Measurements from ENCODE around the gene TNFRSF6B.

The TNFRSF6B gene

GRCh38 chr20:63698739-63699465 lies 2.5 kb downstream of the TNFRSF6B start:
- no peak for DNase-seq

- no peak for DNase-seq
These were observed 3.2 kb downstream of the TNFRSF6B start for GRCh38 chr20:63699466-63700198.

- no peak for DNase-seq
These were observed 4.0 kb downstream of the TNFRSF6B start for GRCh38 chr20:63700199-63701050.

DNA sequence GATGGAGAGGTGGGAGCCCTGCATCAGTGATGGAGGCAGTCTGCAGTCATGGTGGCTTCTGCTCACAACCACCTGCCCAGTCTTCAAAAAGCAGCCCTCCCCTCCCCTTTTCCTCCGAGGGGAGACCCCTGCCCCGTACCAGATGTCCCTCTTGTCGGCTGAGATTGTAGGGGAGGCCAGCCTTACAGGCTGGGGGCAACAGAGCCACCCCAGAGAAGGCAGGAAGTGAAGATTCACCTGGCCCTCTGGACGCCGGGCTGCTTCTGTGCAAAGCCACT lies 4.5 kb downstream of the TNFRSF6B start:
- DNase-seq: no peak

DNA sequence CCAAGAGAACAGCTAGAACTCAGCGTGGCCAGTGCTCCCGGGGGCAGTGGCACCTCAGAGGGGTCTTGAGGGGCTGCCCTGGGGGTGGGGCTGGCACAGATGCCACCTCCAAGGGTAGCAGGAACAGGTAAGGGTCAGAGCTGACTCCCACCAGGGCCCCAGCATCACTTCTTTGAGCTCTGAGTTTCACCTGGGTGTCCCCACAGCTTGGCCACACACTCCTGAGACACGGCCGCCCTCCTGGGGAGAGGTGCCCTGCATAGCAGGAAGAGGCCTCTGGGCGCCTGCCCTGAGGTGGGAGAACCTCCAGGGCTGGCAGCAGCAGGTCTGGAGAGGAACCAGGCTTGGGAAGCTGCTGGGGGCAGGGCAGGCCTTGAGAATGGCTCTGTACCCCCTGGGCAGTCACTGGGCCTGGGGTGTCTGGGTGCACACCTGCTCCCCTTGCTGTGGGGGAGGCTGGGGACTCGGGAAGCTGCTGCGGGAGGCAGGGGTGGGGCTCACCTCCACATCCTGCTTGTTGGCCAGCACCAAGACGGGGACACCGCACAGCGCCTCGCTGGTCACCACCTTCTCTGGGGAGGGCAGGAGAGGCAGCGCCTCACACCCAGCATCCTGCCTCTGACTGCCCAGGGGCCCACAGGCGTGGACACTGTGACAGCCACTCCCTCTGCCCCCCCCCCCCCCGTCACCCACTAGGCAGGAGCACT lies 5.0 kb downstream of the TNFRSF6B start:
- no peak for DNase-seq

DNA sequence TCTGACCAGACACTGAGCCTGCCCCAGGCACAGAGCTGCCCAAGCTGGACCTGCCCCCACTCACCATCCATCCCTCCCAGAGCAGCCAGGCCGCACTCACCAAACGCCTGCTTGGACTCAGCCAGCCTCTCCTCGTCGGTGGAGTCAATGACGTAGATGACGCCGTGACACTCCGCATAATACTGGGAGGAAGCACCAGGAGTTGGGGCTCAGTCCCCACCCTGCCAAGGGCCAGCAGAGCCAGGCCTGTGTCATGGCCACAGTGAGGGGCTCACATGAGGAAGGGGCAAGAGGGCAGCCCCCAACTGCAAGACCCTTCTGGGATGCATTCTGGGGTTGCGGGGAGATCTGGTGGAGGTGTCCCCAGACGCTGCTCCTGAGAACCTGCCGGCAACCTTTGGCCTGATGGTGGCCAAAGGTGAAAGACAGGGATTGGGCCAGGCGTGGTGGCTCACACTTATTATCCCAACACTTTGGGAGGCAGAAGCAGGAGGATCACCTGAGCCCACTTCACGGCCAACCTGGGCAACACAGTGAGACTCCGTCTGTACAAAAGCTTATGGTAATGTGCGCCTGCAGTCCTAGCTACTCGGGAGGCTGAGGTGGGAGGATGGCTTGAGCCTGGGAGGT lies 5.7 kb downstream of the TNFRSF6B start:
- DNase-seq: no peak

GRCh38 chr20:63702751-63703470 lies 6.5 kb downstream of the TNFRSF6B start:
- DNase-seq: no peak

- DNase-seq: no peak
These were observed 7.1 kb downstream of the TNFRSF6B start for GRCh38 chr20:63703471-63703975.

GRCh38 chr20:63703976-63704748 lies 7.7 kb downstream of the TNFRSF6B start:
- no peak for DNase-seq

DNA sequence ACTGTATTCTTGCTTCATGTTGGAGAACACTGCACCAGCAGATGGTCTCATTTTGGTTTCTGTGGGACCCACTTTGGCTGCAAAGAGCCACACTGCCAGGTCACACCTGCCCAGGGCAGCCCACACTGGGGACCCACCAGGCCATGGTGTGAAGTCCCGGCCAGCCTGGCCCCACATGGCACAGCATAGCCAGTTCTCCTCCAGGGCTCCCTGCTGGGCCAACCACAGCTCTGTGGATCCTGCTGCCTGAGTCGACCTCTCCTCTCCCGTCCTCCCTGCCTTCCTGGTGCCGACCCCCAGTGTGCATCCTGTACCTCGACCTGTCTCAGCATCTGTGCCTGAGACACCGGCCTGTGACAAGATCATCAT lies 8.3 kb downstream of the TNFRSF6B start:
- no peak for DNase-seq

DNA sequence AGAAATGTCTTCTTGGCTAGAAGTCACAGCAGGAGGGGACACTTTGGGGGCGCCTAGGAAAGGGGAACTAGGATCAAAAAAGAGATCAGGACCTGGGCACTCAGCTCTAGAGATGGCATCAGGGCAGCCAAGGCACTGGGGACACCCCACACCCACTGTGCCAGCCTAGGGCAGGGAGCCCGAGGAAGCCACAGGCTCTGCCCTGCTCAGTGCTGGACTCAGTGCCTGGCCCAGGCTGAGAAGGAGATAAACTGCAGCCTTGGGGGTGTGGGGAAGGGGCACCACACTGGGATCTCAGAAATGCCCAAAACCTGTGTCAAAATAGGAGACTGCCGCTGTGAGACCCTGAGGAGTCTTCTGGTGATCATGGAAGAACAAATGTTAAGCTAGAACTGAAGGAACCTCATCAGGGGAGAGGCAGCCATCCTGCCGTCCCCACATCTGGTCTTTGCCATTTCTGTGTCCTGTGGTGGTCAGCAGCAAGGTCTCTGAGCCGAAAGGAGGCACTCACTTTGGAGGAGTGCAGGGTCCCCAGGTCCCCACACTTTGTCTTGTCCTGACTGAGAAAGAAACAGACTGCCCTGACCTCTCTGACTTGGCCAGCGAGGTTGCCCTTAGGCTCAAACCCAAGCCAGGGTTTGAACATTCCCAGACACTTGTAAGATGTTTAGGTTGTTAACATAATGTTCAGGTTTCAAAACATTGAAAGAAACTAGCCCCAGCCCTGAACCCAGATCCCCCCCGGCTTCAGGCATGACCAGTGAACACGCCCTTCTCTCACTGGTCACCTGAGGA lies 9.0 kb downstream of the TNFRSF6B start:
- DNase-seq: no peak

DNA sequence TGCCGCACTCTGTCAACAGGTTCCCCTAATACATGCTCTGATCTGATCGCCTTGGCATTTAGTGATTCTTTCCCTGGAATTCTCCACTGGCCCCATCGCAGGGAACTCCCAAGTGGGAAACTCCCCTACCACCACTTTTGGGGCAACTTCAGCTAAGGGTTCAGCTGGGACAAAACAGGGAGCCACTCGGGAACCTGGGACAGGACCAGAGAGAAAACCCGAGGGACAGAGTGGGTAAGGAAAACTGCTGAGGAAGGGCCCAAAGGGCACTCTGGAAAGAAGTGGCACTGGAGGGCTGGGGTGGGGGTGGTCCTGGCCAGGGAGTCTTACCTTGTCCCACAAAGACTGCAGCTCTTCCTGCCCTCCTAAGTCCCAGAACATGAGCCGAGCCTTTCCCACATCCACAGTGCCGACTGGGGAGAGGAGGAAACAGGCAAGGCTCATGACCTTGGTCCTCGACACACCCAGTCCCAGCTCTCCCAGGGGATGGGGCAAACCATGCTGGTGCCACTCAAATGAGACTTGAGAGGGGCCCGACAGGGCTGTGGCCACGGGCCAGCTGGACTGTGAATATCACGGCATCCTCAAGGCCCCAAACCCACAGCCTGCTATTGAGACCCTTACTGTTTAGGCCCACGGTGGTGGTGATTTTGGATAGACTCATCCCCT lies 9.7 kb downstream of the TNFRSF6B start:
- DNase-seq: no peak

DNA sequence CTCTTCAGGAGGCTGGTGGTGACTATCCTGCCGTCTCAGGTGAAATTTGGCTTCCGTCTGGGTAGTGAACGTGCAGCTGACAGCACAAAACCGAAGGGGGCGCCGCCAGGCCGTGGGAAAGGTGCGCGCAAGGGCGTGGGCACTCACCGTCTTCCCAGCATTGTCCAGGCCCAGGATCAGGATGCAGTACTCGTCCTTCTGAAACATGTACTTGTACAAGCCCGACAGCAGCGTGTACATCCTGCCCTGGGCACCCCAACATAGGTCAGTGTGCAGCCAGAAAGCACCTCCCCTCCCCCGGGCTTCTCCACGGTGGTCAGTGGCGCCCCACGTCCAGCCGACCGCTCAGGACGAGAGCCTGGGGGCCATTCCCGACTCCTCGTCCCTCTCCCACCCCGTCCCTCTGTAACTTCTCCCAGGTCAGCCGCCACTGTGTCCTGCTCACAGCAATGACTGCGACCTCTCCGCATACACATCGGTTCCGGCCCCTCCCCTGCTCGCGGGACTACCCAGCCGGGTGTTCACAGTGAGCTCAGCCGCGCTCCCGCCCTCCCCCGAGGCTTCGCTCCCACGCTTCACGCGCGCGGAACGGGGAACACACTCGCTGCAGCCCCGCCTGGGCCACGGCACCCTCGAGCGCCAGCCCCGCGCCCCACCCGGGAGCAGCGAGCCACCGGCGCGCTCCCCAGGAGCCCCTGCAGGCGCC lies 10.6 kb downstream of the TNFRSF6B start:
- peak; percentile 52 for DNase-seq

DNA sequence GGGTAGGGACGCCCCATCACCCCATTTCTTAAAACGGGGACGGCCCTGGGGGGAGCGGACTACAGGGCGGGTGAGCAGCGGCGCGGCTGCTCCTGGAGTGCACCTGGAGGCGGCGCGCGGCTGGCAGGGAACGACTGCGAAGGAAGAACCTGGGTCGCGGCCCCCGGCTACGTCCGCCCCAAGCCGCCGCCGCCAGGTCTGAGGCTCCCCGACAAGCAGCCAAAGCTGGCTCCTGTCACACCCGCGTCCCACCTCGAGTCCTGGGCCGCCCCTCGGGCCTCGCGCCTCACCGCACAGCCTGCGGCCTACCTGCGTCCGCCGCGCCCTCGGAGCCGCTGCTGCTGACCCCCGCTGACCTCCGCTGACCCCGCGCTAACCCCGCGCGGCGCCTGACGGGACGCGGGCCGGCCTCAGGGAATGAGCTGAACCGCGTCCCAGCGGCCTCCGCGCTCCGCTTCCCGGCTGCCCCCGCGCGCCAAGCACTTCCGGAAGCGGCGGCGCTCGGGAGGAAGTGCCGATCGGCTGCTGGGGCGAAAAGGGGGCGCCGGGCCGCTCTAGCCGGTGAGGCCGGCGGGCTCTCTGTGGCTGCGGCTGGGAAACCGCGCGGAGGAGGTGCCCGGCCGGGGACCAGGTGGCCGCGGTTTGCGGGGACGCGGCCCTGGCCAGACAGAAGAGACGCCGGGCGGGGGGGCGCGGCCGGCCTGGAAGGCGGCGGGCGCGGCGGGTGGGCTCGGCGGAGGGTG lies 11.3 kb downstream of the TNFRSF6B start, which contains the start of the genes ARFRP1 and ZGPAT:
TSS of gene ARFRP1 (minus strand) at position 419 of the 743 bp plus-strand sequence. CDS start 885 bp downstream, outside the sequence.
TSS of gene ZGPAT (plus strand) at position 482 of the 743 bp plus-strand sequence. CDS start 542 bp downstream, outside the sequence.
- peak; percentile 89 for DNase-seq

DNA sequence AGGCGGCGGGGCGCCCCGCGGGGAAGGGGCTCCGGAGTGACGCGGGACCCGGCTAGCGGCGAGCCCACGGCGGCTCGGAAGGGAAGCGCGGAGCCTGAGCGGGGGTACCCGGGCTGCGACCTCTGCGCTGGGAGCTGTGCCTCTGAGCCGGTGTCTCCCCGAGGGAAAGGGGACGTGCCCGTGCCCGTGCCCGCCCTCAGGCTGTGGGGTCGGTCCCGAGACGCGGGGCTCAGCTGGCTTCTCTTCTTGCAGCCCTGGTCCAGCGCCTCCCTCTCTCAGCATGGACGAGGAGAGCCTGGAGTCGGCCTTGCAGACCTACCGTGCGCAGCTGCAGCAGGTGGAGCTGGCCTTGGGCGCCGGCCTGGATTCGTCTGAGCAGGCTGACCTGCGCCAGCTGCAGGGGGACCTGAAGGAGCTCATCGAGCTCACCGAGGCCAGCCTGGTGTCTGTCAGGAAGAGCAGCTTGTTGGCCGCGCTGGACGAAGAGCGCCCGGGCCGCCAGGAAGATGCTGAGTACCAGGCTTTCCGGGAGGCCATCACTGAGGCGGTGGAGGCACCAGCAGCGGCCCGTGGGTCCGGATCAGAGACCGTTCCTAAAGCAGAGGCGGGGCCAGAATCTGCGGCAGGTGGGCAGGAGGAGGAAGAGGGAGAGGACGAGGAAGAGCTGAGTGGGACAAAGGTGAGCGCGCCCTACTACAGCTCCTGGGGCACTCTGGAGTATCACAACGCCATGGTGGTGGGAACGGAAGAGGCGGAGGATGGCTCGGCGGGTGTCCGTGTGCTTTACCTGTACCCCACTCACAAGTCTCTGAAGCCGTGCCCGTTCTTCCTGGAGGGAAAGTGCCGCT lies 12.1 kb downstream of the TNFRSF6B start:
- DNase-seq: no peak

- no peak for DNase-seq
These were observed 12.7 kb downstream of the TNFRSF6B start for GRCh38 chr20:63709149-63709527.

All from NCI-H82 (cell line).